Activated CD4-positive, alpha-beta T cell treated with anti-CD3 and anti-CD28 coated beads, Interleukin-2, amount 50 U/mL, for 24 hours (primary cell): Measurements from ENCODE around the gene KIAA0825.
A peak's percentile ranks its signal among the peaks of the same experiment; 100 is the strongest.
"Not testable (repeated sequence)": the region's sequence is repeated elsewhere in the genome, so short reads cannot be mapped to it uniquely, and the experiment has no call there.

Experiments
- DNase-seq, 2 donors: peaks; one replicate each; pipeline ENCODE4 v3.0.0-alpha.2; 2020; ENCODE audit warnings: low read depth in 1 of 2, low spot score in 1 of 2

KIAA0825 gene

GRCh38 chr5:94181895-94182294 lies 436.5 kb downstream of the KIAA0825 start:
- no peak for DNase-seq

GRCh38 chr5:94180761-94181160 lies 437.6 kb downstream of the KIAA0825 start:
- DNase-seq, result no peak

GRCh38 chr5:94175912-94176311 lies 442.5 kb downstream of the KIAA0825 start:
- no peak for DNase-seq

GRCh38 chr5:94174748-94175411 lies 443.5 kb downstream of the KIAA0825 start:
- no peak for DNase-seq

GRCh38 chr5:94173100-94173499 lies 445.3 kb downstream of the KIAA0825 start:
- DNase-seq, result no peak

GRCh38 chr5:94171070-94171469 lies 447.3 kb downstream of the KIAA0825 start:
- not testable (repeated sequence) for DNase-seq

GRCh38 chr5:94170158-94170557 lies 448.2 kb downstream of the KIAA0825 start:
- DNase-seq, result not testable (repeated sequence)

- no peak for DNase-seq
These were observed 450.3 kb downstream of the KIAA0825 start for GRCh38 chr5:94168151-94168550.

- DNase-seq, result no peak
These were observed 456.6 kb downstream of the KIAA0825 start for GRCh38 chr5:94161801-94162200.

- no peak for DNase-seq
These were observed 459.3 kb downstream of the KIAA0825 start for GRCh38 chr5:94159144-94159543.

- no peak for DNase-seq
These were observed 460.5 kb downstream of the KIAA0825 start for GRCh38 chr5:94157704-94158539.

GRCh38 chr5:94154672-94155071 lies 463.7 kb downstream of the KIAA0825 start:
- no peak for DNase-seq

GRCh38 chr5:94153736-94154450 lies 464.5 kb downstream of the KIAA0825 start:
- no peak for DNase-seq

GRCh38 chr5:94143621-94144020 lies 474.8 kb downstream of the KIAA0825 start:
- not testable (repeated sequence) for DNase-seq

- no peak for DNase-seq
These were observed 478.1 kb downstream of the KIAA0825 start for GRCh38 chr5:94140300-94140699.

GRCh38 chr5:94130077-94130476 lies 488.3 kb downstream of the KIAA0825 start:
- no peak for DNase-seq

- no peak for DNase-seq
These were observed 493.3 kb downstream of the KIAA0825 start for GRCh38 chr5:94125107-94125506.

- DNase-seq, result not testable (repeated sequence)
These were observed 502.1 kb downstream of the KIAA0825 start for GRCh38 chr5:94116317-94116716.

GRCh38 chr5:94113087-94113486 lies 505.3 kb downstream of the KIAA0825 start:
- DNase-seq, result no peak

- peak; percentile 83 to 91 for DNase-seq
These were observed 507.0 kb downstream of the KIAA0825 start for GRCh38 chr5:94111209-94112004.
